MG63 (cell line): Measurements from ENCODE around the gene VILL. TPM values are rescaled to one million over a fixed set of nuclear protein-coding genes. Genes with fewer than 3 reads are reported as not detected.

Experiments
- DNase-seq: peaks from one replicate; pipeline ENCODE4 v3.0.0-alpha.2; 2020
- H3K27me3 ChIP-seq: fragments of 250-450 bp; sonication (Bioruptor Pico); 2 replicates; pipeline ENCODE4 v1.5.1; 2020; ENCODE audit warnings: mild to moderate bottlenecking, moderate library complexity
- H3K36me3 ChIP-seq: fragments of 250-450 bp; sonication (Bioruptor Pico); 2 replicates; pipeline ENCODE4 v1.5.1; 2020; ENCODE audit warnings: mild to moderate bottlenecking, moderate library complexity
- H3K4me3 ChIP-seq: fragments of 250-450 bp; sonication (Bioruptor Pico); 2 replicates; pipeline ENCODE4 v1.5.1; 2020; ENCODE audit warnings: mild to moderate bottlenecking, moderate library complexity
- H3K9me3 ChIP-seq: fragments of 250-450 bp; sonication (Bioruptor Pico); 2 replicates; pipeline ENCODE4 v1.5.1; 2020; ENCODE audit warnings: mild to moderate bottlenecking, moderate library complexity
- total RNA-seq: library from RNA; depleted of rRNA; stranded (reverse); fragments of >200 nt; shearing (Covaris generic); gene quantifications from 2 replicates; pipeline ENCODE4 v1.2.3, GENCODE V29; 2014; ENCODE audit warnings: low replicate concordance

VILL gene
- total RNA-seq, 1 experiment from 2014 or later: 4.4 TPM

- H3K27me3 ChIP-seq: no peaks in the 10 kb centered on the region
- no peaks in the 10 kb centered on the region for H3K36me3 ChIP-seq
- H3K4me3 ChIP-seq: no peak overlapping the region
- H3K9me3 ChIP-seq: no peaks in the 10 kb centered on the region
- DNase-seq: no peak
Observed at GRCh38 chr3:38016847-38017444, 26.4 kb downstream of the VILL start.

GRCh38 chr3:38017445-38018295 lies 27.1 kb downstream of the VILL start:
- no peak for DNase-seq
- H3K4me3 ChIP-seq: no peak overlapping the region
- H3K9me3 ChIP-seq: no peaks in the 10 kb centered on the region
- H3K27me3 ChIP-seq: no peaks in the 10 kb centered on the region
- no peaks in the 10 kb centered on the region for H3K36me3 ChIP-seq

- Histone ChIP-seq H3K4me3 (no peak overlapping the region), H3K36me3 (no peaks in the 10 kb centered on the region), H3K9me3 (no peaks in the 10 kb centered on the region), H3K27me3 (no peaks in the 10 kb centered on the region)
- DNase-seq: no peak
Observed at GRCh38 chr3:38018296-38019266, 28.0 kb downstream of the VILL start.

GRCh38 chr3:38019658-38020341 lies 29.2 kb downstream of the VILL start:
- Histone ChIP-seq H3K9me3 (no peaks in the 10 kb centered on the region), H3K4me3 (no peak overlapping the region), H3K36me3 (no peaks in the 10 kb centered on the region), H3K27me3 (no peaks in the 10 kb centered on the region)
- no peak for DNase-seq

- Histone ChIP-seq H3K27me3 (no peaks in the 10 kb centered on the region), H3K4me3 (no peak overlapping the region), H3K9me3 (no peaks in the 10 kb centered on the region), H3K36me3 (no peaks in the 10 kb centered on the region)
- no peak for DNase-seq
Observed at GRCh38 chr3:38020342-38020726, 29.7 kb downstream of the VILL start.

- Histone ChIP-seq H3K27me3 (no peaks in the 10 kb centered on the region), H3K9me3 (no peaks in the 10 kb centered on the region), H3K4me3 (no peak overlapping the region), H3K36me3 (no peaks in the 10 kb centered on the region)
- no peak for DNase-seq
Observed at GRCh38 chr3:38021196-38021595, 30.6 kb downstream of the VILL start.

GRCh38 chr3:38022301-38022700 lies 31.7 kb downstream of the VILL start:
- H3K4me3 ChIP-seq: no peak overlapping the region
- H3K36me3 ChIP-seq: no peaks in the 10 kb centered on the region
- H3K27me3 ChIP-seq: no peaks in the 10 kb centered on the region
- DNase-seq: no peak
- H3K9me3 ChIP-seq: no peaks in the 10 kb centered on the region

GRCh38 chr3:38022896-38023709 lies 32.5 kb downstream of the VILL start:
- no peaks in the 10 kb centered on the region for H3K36me3 ChIP-seq
- H3K9me3 ChIP-seq: no peaks in the 10 kb centered on the region
- no peak for DNase-seq
- H3K4me3 ChIP-seq: no peak overlapping the region
- H3K27me3 ChIP-seq: no peaks in the 10 kb centered on the region

GRCh38 chr3:38026856-38027255 lies 36.3 kb downstream of the VILL start:
- H3K27me3 ChIP-seq: no peaks in the 10 kb centered on the region
- no peaks in the 10 kb centered on the region for H3K9me3 ChIP-seq
- no peak overlapping the region for H3K4me3 ChIP-seq
- no peaks in the 10 kb centered on the region for H3K36me3 ChIP-seq
- DNase-seq: no peak

- H3K4me3 ChIP-seq: no peak overlapping the region
- no peaks in the 10 kb centered on the region for H3K9me3 ChIP-seq
- H3K36me3 ChIP-seq: no peaks in the 10 kb centered on the region
- H3K27me3 ChIP-seq: no peaks in the 10 kb centered on the region
- DNase-seq: no peak
Observed at GRCh38 chr3:38027466-38028465, 37.2 kb downstream of the VILL start.

GRCh38 chr3:38028621-38029361 lies 38.2 kb downstream of the VILL start:
- DNase-seq: no peak
- no peaks in the 10 kb centered on the region for H3K36me3 ChIP-seq
- no peaks in the 10 kb centered on the region for H3K27me3 ChIP-seq
- no peak overlapping the region for H3K4me3 ChIP-seq
- H3K9me3 ChIP-seq: no peaks in the 10 kb centered on the region

GRCh38 chr3:38029400-38030125 lies 39.0 kb downstream of the VILL start, which contains the start of gene PLCD1:
PLCD1 (minus strand) TSS chr3:38029642; CDS start chr3:38029539, 103 bp downstream.
- no peaks in the 10 kb centered on the region for H3K27me3 ChIP-seq
- H3K9me3 ChIP-seq: no peaks in the 10 kb centered on the region
- no peak for DNase-seq
- no peak within 1 kb of the TSS for H3K4me3 ChIP-seq
- no peaks in the 10 kb centered on the region for H3K36me3 ChIP-seq

- DNase-seq: no peak
- Histone ChIP-seq H3K36me3 (no peaks in the 10 kb centered on the region), H3K4me3 (no peak overlapping the region), H3K9me3 (no peaks in the 10 kb centered on the region), H3K27me3 (no peaks in the 10 kb centered on the region)
Observed at GRCh38 chr3:38030126-38031021, 39.8 kb downstream of the VILL start.
